Spinal cord (tissue), 10 donors: Measurements from ENCODE around the gene TOP1. TPM values are rescaled to one million over a fixed set of nuclear protein-coding genes. Genes with fewer than 3 reads are reported as not detected.
"Not testable (repeated sequence)": the region's sequence is repeated elsewhere in the genome, so short reads cannot be mapped to it uniquely, and the experiment has no call there.

Source experiments
- DNase-seq, 6 donors: peaks; one replicate each; pipeline versions ENCODE4 v3.0.0 to v3.0.0-alpha.2; 2013 to 2015; ENCODE audit warnings: low spot score in 6 of 6, low read depth in 4 of 6
- H3K27ac ChIP-seq: one replicate; pipeline ENCODE4 v1.5.1; 2013; ENCODE audit warnings: low read depth, low read length, control low read depth
- H3K27me3 ChIP-seq: one replicate; pipeline ENCODE4 v1.6.1; 2013; ENCODE audit warnings: low read length; ENCODE audit not compliant: control insufficient read depth, insufficient read depth
- H3K36me3 ChIP-seq: one replicate; pipeline ENCODE4 v1.6.1; 2013; ENCODE audit warnings: low read length; ENCODE audit not compliant: control insufficient read depth, insufficient read depth
- H3K4me1 ChIP-seq: one replicate; pipeline ENCODE4 v1.6.1; 2013; ENCODE audit warnings: low read length; ENCODE audit not compliant: control insufficient read depth, insufficient read depth
- H3K4me3 ChIP-seq: one replicate; pipeline ENCODE4 v1.5.1; 2013; ENCODE audit warnings: low read depth, low read length, control low read depth
- H3K9me3 ChIP-seq: one replicate; pipeline ENCODE4 v1.6.1; 2013; ENCODE audit warnings: low read length; ENCODE audit not compliant: control insufficient read depth, insufficient read depth
- WGBS: methylation state at CpG from one replicate; pipeline ENCODE4 v1.1.5; 2013; ENCODE audit warnings: missing lambda C conversion rate; ENCODE audit not compliant: insufficient coverage; 5-methylcytosine and 5-hydroxymethylcytosine counted together
- polyA plus RNA-seq, 2 donors: library from polyadenylated mRNA; unstranded; fragments of 120-200 nt; gene quantifications; one replicate each; pipeline ENCODE4 v1.2.1, GENCODE V29; 2013; ENCODE audit not compliant: insufficient read length in 2 of 2
- total RNA-seq, 2 donors: library from RNA; depleted of rRNA in 1 of 2; stranded (reverse); fragments of 120-200 nt in 1 of 2; fragments of >200 nt in 1 of 2; gene quantifications; one replicate each; pipeline versions ENCODE4 v1.2.3 to v1.2.4, GENCODE V29; 2013 to 2014
- donor health status: healthy.

TOP1 gene
- total and polyA plus RNA-seq, 4 donors = 29.1 to 90.1 (median 52.4) TPM

DNA sequence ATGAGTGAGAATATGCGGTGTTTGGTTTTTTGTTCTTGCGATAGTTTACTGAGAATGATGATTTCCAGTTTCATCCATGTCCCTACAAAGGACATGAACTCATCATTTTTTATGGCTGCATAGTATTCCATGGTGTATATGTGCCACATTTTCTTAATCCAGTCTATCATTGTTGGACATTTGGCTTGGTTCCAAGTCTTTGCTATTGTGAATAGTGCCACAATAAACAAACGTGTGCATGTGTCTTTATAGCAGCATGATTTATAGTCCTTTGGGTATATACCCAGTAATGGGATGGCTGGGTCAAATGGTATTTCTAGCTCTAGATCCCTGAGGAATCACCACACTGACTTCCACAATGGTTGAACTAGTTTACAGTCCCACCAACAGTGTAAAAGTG lies 99.7 kb downstream of the TOP1 start:
- no CpG with 5 or more reads among the region's 3 CpGs for WGBS
- peaks cover 23% of the 10 kb centered on the region for H3K36me3 ChIP-seq

DNA sequence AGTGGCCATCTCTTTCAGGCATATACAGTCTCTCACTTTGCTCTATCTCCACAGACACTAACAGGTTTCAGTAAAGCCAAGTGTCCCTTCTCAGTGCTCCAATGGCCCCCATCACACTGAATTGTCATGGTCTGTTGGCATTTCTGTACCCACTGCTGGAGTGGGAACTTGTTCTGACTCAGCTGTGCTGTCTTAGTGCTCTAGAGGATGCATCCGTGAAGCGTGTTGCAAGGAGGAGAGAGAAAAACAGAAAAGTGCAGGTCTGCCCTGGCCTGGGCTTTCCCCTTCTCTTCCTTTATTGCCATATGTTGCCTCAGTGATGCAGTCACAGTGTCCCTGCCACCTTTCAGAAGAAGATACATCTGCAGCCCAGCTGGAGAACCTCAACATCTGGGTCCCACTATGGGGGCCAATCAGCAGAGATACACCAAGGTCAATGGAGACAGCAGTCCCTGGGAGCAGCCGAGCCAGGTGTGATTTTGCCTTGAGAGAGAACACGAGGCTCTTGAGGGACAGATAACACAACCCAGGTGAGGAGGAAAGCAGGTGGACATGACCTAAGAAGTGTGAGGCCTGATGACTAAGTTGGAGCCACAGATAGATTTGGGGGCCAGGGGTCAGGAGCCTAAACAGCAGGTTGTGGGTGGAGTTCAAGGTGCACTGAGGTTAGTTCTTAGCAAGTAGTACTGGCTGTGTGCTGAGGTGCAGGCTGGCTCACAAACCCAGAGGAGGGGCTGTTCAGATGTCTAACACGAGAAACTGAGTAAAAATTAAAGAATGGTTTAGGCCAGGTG lies 103.2 kb downstream of the TOP1 start:
- Histone ChIP-seq H3K4me1 (peaks cover 15% of the 10 kb centered on the region), H3K36me3 (peaks cover 6% of the 10 kb centered on the region), H3K27ac (no peak overlapping the region), H3K9me3 (no peaks in the 10 kb centered on the region), H3K27me3 (no peaks in the 10 kb centered on the region), H3K4me3 (no peak overlapping the region)
- DNase-seq = no peak
- 94% methylated on average over 4 of the region's 5 CpGs for WGBS

More for the DNA sequence above, 99.7 kb downstream of the TOP1 start:
- not testable (repeated sequence) for H3K27ac ChIP-seq, H3K9me3 ChIP-seq, H3K4me3 ChIP-seq, DNase-seq, H3K4me1 ChIP-seq, H3K27me3 ChIP-seq

DNA sequence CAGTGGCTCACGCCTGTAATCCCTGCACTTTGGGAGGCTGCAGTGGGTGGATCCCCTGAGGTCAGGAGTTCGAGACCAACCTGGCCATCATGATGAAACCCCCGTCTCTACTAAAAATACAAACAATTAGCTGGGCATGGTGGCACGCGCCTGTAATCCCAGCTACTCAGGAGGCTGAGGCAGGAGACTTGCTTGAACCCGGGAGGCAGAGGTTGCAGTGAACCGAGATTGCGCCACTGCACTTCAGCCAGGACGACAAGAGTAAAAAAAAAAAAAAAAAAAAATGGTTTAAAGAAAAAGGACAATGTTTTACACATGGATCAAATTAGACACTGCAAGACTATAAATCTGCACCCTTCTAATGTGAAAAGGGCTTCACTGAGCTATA lies 103.8 kb downstream of the TOP1 start:
- not testable (repeated sequence) for H3K9me3 ChIP-seq, H3K27me3 ChIP-seq, H3K36me3 ChIP-seq, H3K4me3 ChIP-seq, H3K27ac ChIP-seq, DNase-seq
- H3K4me1 ChIP-seq = peaks cover 15% of the 10 kb centered on the region
- 93% methylated on average over 2 of the region's 9 CpGs for WGBS

- Histone ChIP-seq H3K4me3 (no peak overlapping the region), H3K36me3 (peaks cover 3% of the 10 kb centered on the region), H3K27me3 (no peaks in the 10 kb centered on the region), H3K27ac (no peak overlapping the region), H3K9me3 (no peaks in the 10 kb centered on the region), H3K4me1 (peaks cover 26% of the 10 kb centered on the region)
- WGBS = 80% methylated on average over 2 of the region's 7 CpGs
- no peak for DNase-seq
These were observed 105.2 kb downstream of the TOP1 start for GRCh38 chr20:41133709-41134361.

DNA sequence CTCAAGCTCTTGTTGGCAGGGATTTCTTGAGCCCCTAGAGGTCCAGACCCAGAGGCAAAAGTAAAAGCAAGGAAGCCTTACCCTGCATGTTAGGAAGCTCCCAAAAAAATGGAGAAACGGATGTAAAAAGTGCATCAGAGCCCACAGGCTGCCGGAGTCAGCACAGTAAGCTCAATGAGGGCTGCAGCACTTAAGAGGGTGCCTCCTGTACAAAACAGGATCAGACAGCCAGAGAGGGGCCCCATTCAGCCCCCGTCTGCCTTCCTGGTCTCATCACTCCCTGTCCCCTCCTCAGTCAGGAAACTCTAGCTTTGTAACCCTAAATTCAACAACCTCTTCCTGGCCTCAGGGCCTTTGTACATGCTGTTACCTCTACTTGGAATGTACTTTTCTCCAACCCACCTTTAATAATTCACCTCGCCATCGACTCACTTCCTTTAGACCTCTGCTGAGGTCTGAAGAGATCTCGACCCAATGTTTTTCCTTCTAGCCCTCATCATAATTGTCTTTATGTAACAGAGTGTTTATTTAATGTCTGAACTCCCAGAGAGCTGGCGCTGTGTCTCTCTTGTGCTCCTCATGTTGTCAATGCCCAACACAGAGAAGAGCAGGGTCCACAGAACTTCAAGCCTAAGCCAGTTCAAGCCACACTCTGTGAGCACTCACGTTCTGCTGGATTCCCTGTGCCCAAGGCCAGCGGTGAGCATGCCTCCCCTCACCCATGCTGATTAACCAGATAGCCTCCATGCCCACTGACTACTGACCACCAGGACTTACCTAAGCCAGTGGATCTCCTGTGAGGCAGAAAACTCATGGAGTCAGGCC lies 106.0 kb downstream of the TOP1 start:
- Histone ChIP-seq H3K9me3 (no peaks in the 10 kb centered on the region), H3K36me3 (peaks cover 3% of the 10 kb centered on the region), H3K4me1 (peaks cover 30% of the 10 kb centered on the region), H3K4me3 (no peak overlapping the region), H3K27ac (no peak overlapping the region), H3K27me3 (no peaks in the 10 kb centered on the region)
- DNase-seq = no peak
- WGBS = 90% methylated on average over 5 of the region's 9 CpGs

DNA sequence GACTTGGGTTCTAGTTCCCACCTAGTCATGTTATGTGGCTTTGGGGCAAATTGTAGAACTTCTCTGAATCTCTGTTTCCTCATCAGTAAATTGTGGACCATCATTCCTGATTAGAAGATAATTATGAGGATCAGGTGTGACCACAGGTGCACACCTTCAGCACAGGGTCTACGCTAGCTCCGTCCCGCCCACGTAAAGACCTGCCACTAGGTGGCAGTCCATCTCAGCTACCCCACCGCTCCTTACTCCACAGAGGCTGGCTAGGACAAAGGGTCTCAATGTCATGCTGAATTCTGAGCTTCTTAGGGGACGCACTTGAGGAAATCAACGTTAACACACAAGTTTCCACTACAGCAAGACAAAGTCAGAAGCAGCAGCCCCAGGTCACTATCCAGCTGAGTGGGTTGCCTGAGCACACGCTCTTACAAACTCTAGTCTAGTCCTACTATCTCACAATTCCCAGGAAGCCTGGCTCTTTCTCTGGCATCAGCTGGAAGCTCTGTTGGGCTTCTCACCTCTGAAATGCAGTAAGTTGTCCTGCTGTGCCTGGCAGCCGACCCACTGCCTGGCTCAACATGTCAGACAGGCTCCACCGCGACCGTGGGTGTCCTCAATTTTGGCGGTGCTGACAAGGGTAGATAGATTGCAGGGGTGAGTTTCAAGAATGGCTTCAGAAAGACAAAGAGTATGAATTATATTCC lies 106.7 kb downstream of the TOP1 start:
- H3K27ac ChIP-seq = no peak overlapping the region
- WGBS = 29% methylated on average over 9 of the region's 13 CpGs
- DNase-seq = peak in 2 of 6 donors; percentile 16 to 36

DNA sequence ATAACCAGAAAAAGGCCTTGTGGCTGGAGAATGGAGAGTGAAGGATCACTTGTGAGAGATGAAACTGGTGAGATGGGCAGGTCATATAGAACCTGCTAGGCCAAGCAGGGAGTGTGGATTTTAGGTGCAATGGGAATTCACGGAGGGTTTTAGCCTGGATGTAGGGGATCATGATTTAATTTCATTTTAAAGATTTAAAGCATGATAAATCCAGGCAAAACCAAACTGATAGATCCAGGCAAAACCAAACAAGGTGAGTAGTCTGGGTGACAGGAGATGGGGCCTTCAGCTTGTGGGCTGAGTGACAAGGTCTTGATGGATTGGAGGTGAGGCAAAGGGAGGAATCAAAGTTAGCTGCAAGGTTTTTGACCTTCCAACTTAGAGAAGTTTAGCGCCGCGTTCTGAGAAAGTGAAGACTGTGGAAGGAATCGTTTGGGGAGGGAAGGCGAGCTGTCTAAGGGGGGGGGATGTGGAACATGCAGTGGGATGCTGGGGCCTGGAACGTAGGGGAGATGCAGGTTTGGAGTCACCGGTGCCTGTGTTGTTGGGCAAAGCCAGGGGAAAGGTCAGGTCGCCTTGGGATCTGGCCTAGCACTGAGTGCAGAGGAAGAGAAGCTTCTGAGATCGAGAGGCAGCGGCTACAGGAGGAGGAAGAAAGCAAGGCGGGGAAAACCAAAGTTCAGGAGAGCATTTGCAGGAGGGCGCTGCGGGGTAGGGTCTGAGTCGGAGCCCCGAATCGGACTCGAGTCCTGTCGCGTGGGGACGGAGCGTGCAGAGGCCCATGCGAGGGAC lies 107.5 kb downstream of the TOP1 start:
- Histone ChIP-seq H3K9me3 (no peaks in the 10 kb centered on the region), H3K4me1 (peaks cover 43% of the 10 kb centered on the region), H3K36me3 (peaks cover 3% of the 10 kb centered on the region), H3K4me3 (peak overlapping the region; percentile 66), H3K27ac (peak overlapping the region; percentile 88), H3K27me3 (no peaks in the 10 kb centered on the region)
- 17% methylated on average over 19 of the region's 23 CpGs for WGBS
- DNase-seq = no peak

More for the DNA sequence above, 106.7 kb downstream of the TOP1 start:
- no peak overlapping the region for H3K4me3 ChIP-seq
- H3K4me1 ChIP-seq = peaks cover 36% of the 10 kb centered on the region
- H3K9me3 ChIP-seq = no peaks in the 10 kb centered on the region
- no peaks in the 10 kb centered on the region for H3K27me3 ChIP-seq
- peaks cover 3% of the 10 kb centered on the region for H3K36me3 ChIP-seq

DNA sequence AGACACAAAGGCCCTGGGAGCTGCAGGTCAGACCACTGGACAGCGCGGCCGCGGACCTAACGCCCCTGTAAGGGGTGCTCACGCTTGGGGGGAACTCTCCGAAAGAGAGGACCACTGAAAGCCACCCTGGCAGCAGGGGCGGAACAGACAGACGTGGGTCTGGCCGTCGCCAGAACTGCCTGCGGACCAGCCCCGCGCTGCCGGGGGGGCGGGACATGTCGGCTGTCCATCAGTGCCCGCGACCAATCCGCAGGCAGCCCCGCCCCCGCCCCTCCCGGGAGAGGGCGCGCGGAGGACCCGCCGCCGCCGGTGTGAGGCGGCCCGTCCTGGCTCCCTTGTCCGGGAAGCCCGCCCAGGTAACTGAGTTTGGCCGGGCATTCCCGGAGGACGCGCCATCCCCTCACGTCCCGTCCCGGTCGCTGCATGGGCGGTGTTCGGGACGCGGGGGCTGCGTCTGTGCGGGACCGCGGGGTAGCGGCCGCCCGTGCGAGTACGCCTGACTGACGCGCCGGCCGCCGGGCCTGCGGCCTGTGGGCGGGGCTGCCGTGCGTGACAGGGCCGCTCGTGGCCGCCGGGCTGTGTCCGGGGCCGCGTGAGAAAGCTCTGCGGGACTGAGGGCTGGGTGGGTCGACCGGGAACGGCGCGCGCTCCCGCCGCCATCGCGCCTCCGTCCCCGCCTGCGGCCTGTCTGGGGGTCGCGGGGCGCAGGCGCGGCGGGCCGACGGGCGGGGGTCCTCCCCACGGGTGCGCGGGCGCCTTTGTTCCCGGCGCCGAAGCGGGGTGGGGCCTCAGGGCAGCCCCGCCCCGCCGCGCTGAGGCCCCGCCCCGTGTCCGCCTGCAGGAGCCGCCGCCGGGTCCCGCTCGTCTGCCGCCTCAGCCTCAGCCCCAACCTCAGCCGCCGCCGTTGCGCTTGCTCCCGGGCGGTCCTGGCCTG lies 108.3 kb downstream of the TOP1 start, which contains the start of gene PLCG1:
Gene PLCG1 (plus strand): TSS at position 864 of the 934 bp plus-strand sequence. CDS start 99 bp downstream, outside the sequence.
- H3K27ac ChIP-seq = peak within 1 kb of the TSS; percentile 96
- peak; percentile 77 to 97 (median 83) for DNase-seq
- under 1% methylated on average over 121 of the region's 121 CpGs for WGBS
- peak within 1 kb of the TSS; percentile 73 for H3K4me3 ChIP-seq
- no peaks in the 10 kb centered on the region for H3K9me3 ChIP-seq
- peaks cover 50% of the 10 kb centered on the region for H3K4me1 ChIP-seq
- no peaks in the 10 kb centered on the region for H3K27me3 ChIP-seq
- peaks cover 7% of the 10 kb centered on the region for H3K36me3 ChIP-seq
